Small intestine (tissue), 7 donors: Measurements from ENCODE around the gene PRAMEF15. TPM values are rescaled to one million over a fixed set of nuclear protein-coding genes. Genes with fewer than 3 reads are reported as not detected.
"Not testable (repeated sequence)": the region's sequence is repeated elsewhere in the genome, so short reads cannot be mapped to it uniquely, and the experiment has no call there.

Experiments
- DNase-seq, 2 donors: peaks; one replicate each; pipeline versions ENCODE4 v3.0.0 to v3.0.0-alpha.2; 2013
- FAIRE-seq: peaks from 2 replicates; lab custom pipeline; 2012; peaks lifted over from hg19 to GRCh38; lab: Jason Lieb, UNC
- H3K27ac ChIP-seq, 3 donors: one replicate each; pipeline ENCODE4 v1.5.1; 2013; ENCODE audit warnings: low read length in 2 of 3, mild to moderate bottlenecking in 2 of 3, control low read depth in 1 of 3, inconsistent platforms in 1 of 3, low read depth in 1 of 3, moderate library complexity in 1 of 3
- H3K27me3 ChIP-seq, 3 donors: one replicate each; pipeline ENCODE4 v1.6.1; 2013; ENCODE audit warnings: low read length in 3 of 3, inconsistent platforms in 1 of 3; ENCODE audit not compliant: control insufficient read depth in 3 of 3, insufficient read depth in 3 of 3
- H3K36me3 ChIP-seq, 3 donors: one replicate each; pipeline ENCODE4 v1.6.1; 2013; ENCODE audit warnings: low read length in 3 of 3, inconsistent platforms in 1 of 3, low read depth in 1 of 3, mild to moderate bottlenecking in 1 of 3, moderate library complexity in 1 of 3; ENCODE audit not compliant: control insufficient read depth in 3 of 3, insufficient read depth in 2 of 3
- H3K4me1 ChIP-seq, 3 donors: one replicate each; pipeline ENCODE4 v1.6.1; 2013; ENCODE audit warnings: low read length in 2 of 3, inconsistent platforms in 1 of 3, low read depth in 1 of 3, mild to moderate bottlenecking in 1 of 3, moderate library complexity in 1 of 3; ENCODE audit not compliant: control insufficient read depth in 3 of 3, insufficient read depth in 2 of 3
- H3K4me3 ChIP-seq, 3 donors: one replicate each; pipeline ENCODE4 v1.5.1; 2013; ENCODE audit warnings: low read length in 3 of 3, control low read depth in 1 of 3, inconsistent platforms in 1 of 3, low read depth in 1 of 3, mild to moderate bottlenecking in 1 of 3, moderate library complexity in 1 of 3
- H3K9me3 ChIP-seq, 2 donors: one replicate each; pipeline ENCODE4 v1.6.1; 2013; ENCODE audit warnings: low read depth in 1 of 2, low read length in 1 of 2; ENCODE audit not compliant: control insufficient read depth in 2 of 2, insufficient read depth in 1 of 2
- WGBS, 3 donors: extraction: QIAGEN DNeasy Blood & Tissue Kit; methylation state at CpG; one replicate each; pipeline ENCODE4 v1.1.7; 2013; 5-methylcytosine and 5-hydroxymethylcytosine counted together
- polyA plus RNA-seq, 4 donors: library from polyadenylated mRNA; stranded (reverse) in 3 of 4; unstranded in 1 of 4; fragments of 200-250 nt in 3 of 4; fragments of 120-200 nt in 1 of 4; gene quantifications; one replicate each; pipeline versions ENCODE4 v1.2.1 to v1.2.3, GENCODE V29; 2013
- donor health status: healthy with polysubstance abuse.
- donor health status: control.
- donor health status: control.
- donor health status: Bipolar disorder and iron deficiency.
- donor health status: healthy.

The PRAMEF15 gene
- polyA plus RNA-seq, 4 donors: not detected

- DNase-seq: peak in 1 of 2 donors; percentile 7
- FAIRE-seq, H3K4me3 ChIP-seq, H3K4me1 ChIP-seq, H3K9me3 ChIP-seq, H3K36me3 ChIP-seq, H3K27ac ChIP-seq, H3K27me3 ChIP-seq: not testable (repeated sequence)
- WGBS, 3 donors: 57 to 81% (median 69%) methylated on average over 3 to 4 of the region's 4 CpGs
Measured at GRCh38 chr1:13368544-13368943, 53.2 kb downstream of the PRAMEF15 start.

Other genes starting within 250 kb of the PRAMEF15 start
- gene PRAMEF25, start 244.8 kb upstream of the PRAMEF15 start, polyA plus RNA-seq: not detected
- gene HNRNPCL2, start 198.7 kb upstream of the PRAMEF15 start, polyA plus RNA-seq: not detected
- not detected for gene PRAMEF26, start 159.6 kb upstream of the PRAMEF15 start, polyA plus RNA-seq
- not detected for gene HNRNPCL4, start 149.9 kb upstream of the PRAMEF15 start, polyA plus RNA-seq
- not detected for gene PRAMEF9, start 143.7 kb upstream of the PRAMEF15 start, polyA plus RNA-seq
- gene PRAMEF13, start 114.2 kb upstream of the PRAMEF15 start, polyA plus RNA-seq: not detected
- not detected for gene PRAMEF18, start 89.4 kb upstream of the PRAMEF15 start, polyA plus RNA-seq
- gene PRAMEF5, start 61.4 kb upstream of the PRAMEF15 start, polyA plus RNA-seq: not detected
- gene PRAMEF8, start 30.4 kb upstream of the PRAMEF15 start, polyA plus RNA-seq: not detected
- gene PRAMEF33, start 12.0 kb upstream of the PRAMEF15 start, polyA plus RNA-seq: not detected
- not detected for gene PRAMEF14, start 31.6 kb downstream of the PRAMEF15 start, polyA plus RNA-seq
- gene PRAMEF19, start 56.4 kb downstream of the PRAMEF15 start, polyA plus RNA-seq: not detected
- gene PRAMEF17, start 74.1 kb downstream of the PRAMEF15 start, polyA plus RNA-seq: not detected
- gene PRAMEF20, start 94.9 kb downstream of the PRAMEF15 start, polyA plus RNA-seq: not detected
- gene LRRC38, start 198.4 kb downstream of the PRAMEF15 start, polyA plus RNA-seq: under 1 TPM in 2 of 4 donors, not detected in 2; 0.09 to 0.37 TPM